Liver (tissue), 9 donors: Measurements from ENCODE around the gene KRTAP1-4. TPM values are rescaled to one million over a fixed set of nuclear protein-coding genes. Genes with fewer than 3 reads are reported as not detected.

Experiments
- DNase-seq: peaks from one replicate; pipeline ENCODE4 v3.0.0-alpha.2; 2017; ENCODE audit warnings: low spot score
- H3K27ac ChIP-seq, 2 donors: one replicate each; pipeline ENCODE4 v1.7.0; 2013; ENCODE audit warnings: inconsistent platforms in 2 of 2, low read length in 2 of 2, control low read depth in 1 of 2, low read depth in 1 of 2, mild to moderate bottlenecking in 1 of 2
- H3K27me3 ChIP-seq, 4 donors: one replicate each; pipeline versions ENCODE4 v1.6.1 to v1.7.0; 2013; ENCODE audit warnings: low read length in 3 of 4, inconsistent platforms in 1 of 4, mild to moderate bottlenecking in 1 of 4, moderate library complexity in 1 of 4; ENCODE audit not compliant: control insufficient read depth in 4 of 4, insufficient read depth in 4 of 4
- H3K36me3 ChIP-seq, 4 donors: one replicate each; pipeline versions ENCODE4 v1.6.1 to v1.7.0; 2013; ENCODE audit warnings: low read length in 3 of 4, mild to moderate bottlenecking in 3 of 4, low read depth in 1 of 4, moderate library complexity in 1 of 4; ENCODE audit not compliant: control insufficient read depth in 4 of 4, insufficient read depth in 3 of 4
- H3K4me1 ChIP-seq, 4 donors: one replicate each; pipeline versions ENCODE4 v1.6.1 to v1.7.0; 2013; ENCODE audit warnings: low read length in 3 of 4, mild to moderate bottlenecking in 3 of 4, moderate library complexity in 1 of 4; ENCODE audit not compliant: control insufficient read depth in 4 of 4, insufficient read depth in 4 of 4
- H3K4me3 ChIP-seq, 3 donors: one replicate each; pipeline versions ENCODE4 v1.6.1 to v1.7.0; 2013; ENCODE audit warnings: low read length in 3 of 3, control low read depth in 1 of 3, low read depth in 1 of 3, mild to moderate bottlenecking in 1 of 3
- H3K9ac ChIP-seq, 2 donors: one replicate each; pipeline ENCODE4 v1.7.0; 2013; ENCODE audit warnings: low read length in 2 of 2, mild to moderate bottlenecking in 2 of 2, moderate library complexity in 2 of 2, control low read depth in 1 of 2, low read depth in 1 of 2
- H3K9me3 ChIP-seq, 4 donors: one replicate each; pipeline versions ENCODE4 v1.6.1 to v1.7.0; 2013; ENCODE audit warnings: low read length in 3 of 4; ENCODE audit not compliant: control insufficient read depth in 4 of 4
- ATF3 ChIP-seq: IDR thresholded peaks from 2 replicates; pipeline ENCODE4 v1.6.1; 2016; ENCODE audit warnings: antibody characterized with exemption
- CTCF ChIP-seq: fragments of 150-350 bp; IDR thresholded peaks from 2 replicates; pipeline ENCODE4 v1.5.1; 2017; ENCODE audit warnings: improper control_type of control experiment, low read depth, low read length; ENCODE audit not compliant: missing input control
- FOXA1 ChIP-seq: IDR thresholded peaks from 2 replicates; pipeline ENCODE4 v1.6.1; 2016; ENCODE audit warnings: antibody characterized with exemption
- FOXA2 ChIP-seq: IDR thresholded peaks from 2 replicates; pipeline ENCODE4 v1.6.1; 2016; ENCODE audit warnings: antibody characterized with exemption
- GABPA ChIP-seq, 2 donors: IDR thresholded peaks in 1 of 2; conservative IDR thresholded peaks in 1 of 2; 2 replicates each; pipeline ENCODE4 v1.6.1; 2016; ENCODE audit warnings: antibody characterized with exemption in 2 of 2, mild to moderate bottlenecking in 1 of 2, moderate library complexity in 1 of 2
- HNF4A ChIP-seq, 2 donors: conservative IDR thresholded peaks; 2 replicates each; pipeline ENCODE4 v1.6.1; 2016; ENCODE audit warnings: antibody characterized with exemption in 2 of 2, mild to moderate bottlenecking in 2 of 2
- HNF4G ChIP-seq: IDR thresholded peaks from 2 replicates; pipeline ENCODE4 v1.6.1; 2016; ENCODE audit warnings: antibody characterized with exemption
- JUND ChIP-seq, 2 donors: IDR thresholded peaks; 2 replicates each; pipeline ENCODE4 v1.6.1; 2016; ENCODE audit warnings: antibody characterized with exemption in 2 of 2
- MAX ChIP-seq: IDR thresholded peaks from 2 replicates; pipeline ENCODE4 v1.6.1; 2016; ENCODE audit warnings: antibody characterized with exemption
- NR2F2 ChIP-seq: IDR thresholded peaks from 2 replicates; pipeline ENCODE4 v1.6.1; 2016; ENCODE audit warnings: antibody characterized with exemption
- RAD21 ChIP-seq, 2 donors: IDR thresholded peaks; 2 replicates each; pipeline ENCODE4 v1.6.1; 2016; ENCODE audit warnings: antibody characterized with exemption in 2 of 2, mild to moderate bottlenecking in 2 of 2
- REST ChIP-seq: IDR thresholded peaks from 2 replicates; pipeline ENCODE4 v1.6.1; 2016; ENCODE audit warnings: antibody characterized with exemption, mild to moderate bottlenecking
- RXRA ChIP-seq, 2 donors: IDR thresholded peaks; 2 replicates each; pipeline ENCODE4 v1.6.1; 2017 to 2018; ENCODE audit warnings: antibody characterized with exemption in 2 of 2, mild to moderate bottlenecking in 1 of 2
- SP1 ChIP-seq: IDR thresholded peaks from 2 replicates; pipeline ENCODE4 v1.6.1; 2018; ENCODE audit warnings: antibody characterized with exemption, mild to moderate bottlenecking
- YY1 ChIP-seq: IDR thresholded peaks from 2 replicates; pipeline ENCODE4 v1.6.1; 2016; ENCODE audit warnings: antibody characterized with exemption, mild to moderate bottlenecking
- WGBS: extraction: QIAGEN DNeasy Blood & Tissue Kit; methylation state at CpG from one replicate; pipeline ENCODE4 v1.1.7; 2013; 5-methylcytosine and 5-hydroxymethylcytosine counted together
- polyA plus RNA-seq, 2 donors: library from polyadenylated mRNA; stranded (reverse) in 1 of 2; unstranded in 1 of 2; fragments of 200-250 nt in 1 of 2; fragments of >200 nt in 1 of 2; fragmentation: Nextera tagmentation in 1 of 2; extraction: Ambion mirVana in 1 of 2; gene quantifications; one replicate each; pipeline versions ENCODE4 v1.2.1 to v1.2.3, GENCODE V29; 2013 to 2015
- total RNA-seq, 2 donors: library from RNA; depleted of rRNA; stranded (reverse); fragments of >200 nt; gene quantifications; one replicate each; pipeline ENCODE4 v1.2.3, GENCODE V29; 2014
- donor health status: healthy.
- donor health status: healthy.
- donor health status: healthy.
- donor health status: healthy.
- donor health status: healthy.

The KRTAP1-4 gene
- total and polyA plus RNA-seq, 4 donors: not detected

- H3K9me3 ChIP-seq: no peaks in the 10 kb centered on the region
Observed at GRCh38 chr17:41013606-41014005, 16.4 kb downstream of the KRTAP1-4 start.

GRCh38 chr17:41013181-41013580 is 16.8 kb downstream of the KRTAP1-4 start:
- no peak overlapping the region for H3K4me3 ChIP-seq
- no peak for TF ChIP-seq MAX
- TF ChIP-seq SP1: no peak
- TF ChIP-seq GABPA (IDR thresholded peaks at IDR 0.05 in 1 of 2, conservative IDR thresholded peaks at IDR 0.05 in 1 of 2): no peak
- TF ChIP-seq NR2F2: no peak
- no peak for TF ChIP-seq YY1
- TF ChIP-seq ATF3: no peak
- no peak for TF ChIP-seq HNF4G
- no peak for TF ChIP-seq CTCF
- no peak for TF ChIP-seq HNF4A (conservative IDR thresholded peaks at IDR 0.05)
- no peak for TF ChIP-seq FOXA1
- no peak for TF ChIP-seq RAD21 (IDR thresholded peaks at IDR 0.05)
- TF ChIP-seq RXRA (IDR thresholded peaks at IDR 0.05): no peak
- peaks cover 0 to 4% (median 0%) of the 10 kb centered on the region in 4 donors for H3K27me3 ChIP-seq
- no peak overlapping the region for H3K27ac ChIP-seq
- WGBS: 78% methylated on average over 3 of the region's 3 CpGs
- H3K36me3 ChIP-seq: no peaks in the 10 kb centered on the region
- H3K9ac ChIP-seq: no peak overlapping the region
- no peaks in the 10 kb centered on the region for H3K4me1 ChIP-seq
- DNase-seq: no peak
- H3K9me3 ChIP-seq: no peaks in the 10 kb centered on the region

More at GRCh38 chr17:41013606-41014005, 16.4 kb downstream of the KRTAP1-4 start:
- WGBS: 52% methylated on average over 1 of the region's 1 CpG
- DNase-seq: no peak
- TF ChIP-seq MAX: no peak
- TF ChIP-seq RAD21 (IDR thresholded peaks at IDR 0.05): no peak
- no peak for TF ChIP-seq GABPA (IDR thresholded peaks at IDR 0.05 in 1 of 2, conservative IDR thresholded peaks at IDR 0.05 in 1 of 2)
- TF ChIP-seq HNF4G: no peak
- TF ChIP-seq REST: no peak
- TF ChIP-seq CTCF: no peak
- no peak for TF ChIP-seq NR2F2
- no peak for TF ChIP-seq JUND (IDR thresholded peaks at IDR 0.05)
- no peak for TF ChIP-seq FOXA2
- no peaks in the 10 kb centered on the region for H3K4me1 ChIP-seq
- peaks cover 0 to 4% (median 0%) of the 10 kb centered on the region in 4 donors for H3K27me3 ChIP-seq
- no peak overlapping the region for H3K27ac ChIP-seq
- H3K36me3 ChIP-seq: no peaks in the 10 kb centered on the region
- H3K4me3 ChIP-seq: no peak overlapping the region
- H3K9ac ChIP-seq: no peak overlapping the region
